ENCODE results near the gene SERPINA1. TPM values are rescaled to one million over a fixed set of nuclear protein-coding genes. Genes with fewer than 3 reads are reported as not detected.
"Not testable (repeated sequence)": the region's sequence is repeated elsewhere in the genome, so short reads cannot be mapped to it uniquely, and the experiment has no call there.

SERPINA1 gene
- total RNA-seq, 1 experiment from 2014 or later = 0.07 TPM

- DNase-seq (ENCODE audit: extremely low read depth, low read depth) = not testable (repeated sequence)
Measured at GRCh38 chr14:94354190-94354589, 34.2 kb downstream of the SERPINA1 start.

DNA sequence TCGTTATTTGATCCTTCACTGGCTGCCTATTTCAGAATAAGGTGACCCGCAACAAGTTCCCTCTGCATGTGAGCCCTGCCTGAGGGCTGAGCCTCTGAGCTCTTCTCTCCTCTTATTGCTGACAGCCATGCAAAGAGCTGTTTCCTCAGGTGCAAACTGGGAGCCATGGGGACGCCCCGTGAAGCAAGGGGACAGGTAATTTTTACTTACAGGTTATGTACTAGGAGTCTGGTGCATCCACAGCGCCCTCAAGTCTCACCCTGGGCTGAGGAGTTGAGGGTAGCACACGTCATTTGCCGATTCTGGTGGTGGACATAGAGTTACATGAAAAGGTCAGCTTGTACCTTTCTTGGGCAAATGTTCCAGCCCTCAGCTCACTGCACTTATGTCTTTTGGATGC, 39.1 kb downstream of the SERPINA1 start:
- no peak for DNase-seq (ENCODE audit: extremely low read depth, low read depth)

- no peak for DNase-seq (ENCODE audit: extremely low read depth, low read depth)
Measured at GRCh38 chr14:94348836-94349235, 39.6 kb downstream of the SERPINA1 start.

DNA sequence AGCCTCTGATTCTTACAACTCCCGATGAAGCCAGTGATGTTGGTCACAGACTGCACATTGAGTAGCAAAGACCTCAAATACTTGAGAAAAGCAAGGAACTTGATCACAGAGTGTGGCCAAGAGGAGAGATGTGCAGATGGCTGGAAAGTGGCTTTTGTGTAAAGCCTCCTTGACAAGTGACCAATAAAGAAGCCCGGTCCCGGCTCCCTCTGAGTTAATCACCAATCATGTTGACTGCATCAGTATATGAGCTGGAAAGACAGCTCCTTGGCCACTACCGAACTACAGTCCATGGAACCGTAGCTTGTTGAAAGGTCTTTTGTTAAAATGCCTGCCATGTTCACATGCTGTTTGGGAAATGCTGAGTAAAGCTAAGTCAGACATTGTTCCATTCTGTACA, 41.6 kb downstream of the SERPINA1 start:
- no peak for DNase-seq (ENCODE audit: extremely low read depth, low read depth)

- not testable (repeated sequence) for DNase-seq (ENCODE audit: extremely low read depth, low read depth)
Measured at GRCh38 chr14:94346065-94346786, 42.2 kb downstream of the SERPINA1 start.

DNA sequence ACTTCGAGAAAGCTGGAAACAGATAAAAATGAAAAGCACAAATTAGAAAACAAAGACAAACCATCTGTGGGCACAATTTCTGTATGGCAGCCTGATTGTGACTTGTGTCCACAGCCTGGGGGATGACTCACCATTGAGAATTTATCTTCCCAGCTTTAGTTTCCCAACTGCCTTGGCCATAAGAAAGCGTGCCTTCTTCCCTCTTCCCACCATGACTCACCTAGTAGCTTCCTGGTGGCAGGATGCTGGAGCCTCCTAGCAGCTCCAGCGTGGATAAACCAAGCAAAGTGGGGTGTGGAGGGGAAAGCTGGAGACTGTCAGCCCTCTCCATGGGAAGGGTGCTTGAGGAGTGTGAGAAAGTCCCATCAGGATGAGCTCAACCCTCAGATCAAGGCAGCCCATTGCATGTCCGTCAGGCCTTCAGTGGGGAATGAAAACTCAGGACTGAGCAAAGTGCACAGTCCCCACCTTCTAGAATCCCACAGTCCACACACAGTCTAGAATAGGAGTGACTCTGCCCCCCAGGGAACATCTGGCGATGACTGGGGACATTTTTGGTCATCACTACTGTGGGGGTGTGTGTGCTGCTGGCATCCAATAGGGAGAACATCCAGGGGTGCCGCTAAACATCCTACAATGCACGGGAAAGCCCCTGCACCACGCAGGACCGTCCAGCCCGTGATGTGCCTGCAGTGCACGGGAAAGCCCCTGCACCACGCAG, 42.9 kb downstream of the SERPINA1 start:
- DNase-seq (ENCODE audit: extremely low read depth, low read depth) = no peak

- DNase-seq (ENCODE audit: extremely low read depth, low read depth) = no peak
Measured at GRCh38 chr14:94344389-94344788, 44.0 kb downstream of the SERPINA1 start.

GRCh38 chr14:94343238-94344005, 45.0 kb downstream of the SERPINA1 start:
- DNase-seq (ENCODE audit: extremely low read depth, low read depth) = no peak

GRCh38 chr14:94342334-94342934, 46.0 kb downstream of the SERPINA1 start:
- peak; percentile 22 for DNase-seq (ENCODE audit: extremely low read depth, low read depth)

DNA sequence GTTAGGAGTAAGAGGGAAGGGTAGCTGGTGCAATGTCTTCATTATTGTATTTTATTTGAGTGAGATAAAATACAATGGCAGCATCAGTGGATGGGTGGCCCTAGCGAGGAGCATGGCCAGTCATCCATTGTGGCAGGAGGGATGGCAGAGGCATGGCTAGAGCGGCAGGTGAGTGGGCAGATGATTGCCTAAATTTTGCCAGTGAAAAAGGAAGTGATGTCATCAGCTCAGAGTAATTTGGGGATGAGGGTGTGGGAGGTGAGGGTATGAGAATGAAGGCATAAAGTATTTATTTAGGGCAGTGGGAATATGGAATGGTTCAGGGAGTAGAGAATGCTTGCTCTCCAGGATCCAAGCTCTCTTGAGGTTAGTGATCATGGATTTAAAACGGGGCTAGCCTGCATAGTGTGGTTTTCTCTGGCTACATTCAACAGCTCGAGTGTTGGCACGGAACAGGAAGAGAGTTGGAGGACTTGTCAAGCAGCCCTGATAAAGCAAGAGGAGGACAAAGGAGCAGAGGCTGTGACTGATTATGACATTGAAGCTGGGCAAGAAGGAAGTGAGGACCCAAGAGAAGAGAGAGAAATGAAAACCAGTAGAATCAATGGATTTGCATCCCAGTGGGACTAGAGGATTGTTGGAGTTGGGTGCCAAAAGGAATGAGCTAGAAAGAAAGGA, 46.6 kb downstream of the SERPINA1 start:
- no peak for DNase-seq (ENCODE audit: extremely low read depth, low read depth)

GRCh38 chr14:94340533-94340932, 47.9 kb downstream of the SERPINA1 start:
- no peak for DNase-seq (ENCODE audit: extremely low read depth, low read depth)

DNA sequence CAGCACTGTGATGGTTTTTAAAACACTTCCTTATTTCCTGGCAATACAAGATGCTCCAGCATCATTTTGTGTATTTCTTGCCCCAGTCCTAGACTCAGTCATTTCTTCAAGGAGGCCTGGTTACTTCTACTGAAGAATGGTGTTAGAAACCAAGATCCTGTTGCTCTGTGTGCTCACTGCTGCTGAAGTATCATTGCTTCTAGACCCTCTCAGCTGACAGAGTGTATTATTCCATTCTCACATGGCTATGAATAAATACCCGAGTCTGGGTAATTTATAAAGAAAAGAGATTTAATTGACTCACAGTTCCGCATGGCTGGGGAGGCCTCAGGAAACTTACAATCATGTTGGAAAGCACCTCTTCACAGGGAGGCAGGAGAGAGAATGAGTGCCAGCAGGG, 50.4 kb downstream of the SERPINA1 start:
- DNase-seq (ENCODE audit: extremely low read depth, low read depth) = no peak

- no peak for DNase-seq (ENCODE audit: extremely low read depth, low read depth)
Measured at GRCh38 chr14:94337274-94337673, 51.1 kb downstream of the SERPINA1 start.

GRCh38 chr14:94334872-94335271, 53.5 kb downstream of the SERPINA1 start:
- no peak for DNase-seq (ENCODE audit: extremely low read depth, low read depth)

DNA sequence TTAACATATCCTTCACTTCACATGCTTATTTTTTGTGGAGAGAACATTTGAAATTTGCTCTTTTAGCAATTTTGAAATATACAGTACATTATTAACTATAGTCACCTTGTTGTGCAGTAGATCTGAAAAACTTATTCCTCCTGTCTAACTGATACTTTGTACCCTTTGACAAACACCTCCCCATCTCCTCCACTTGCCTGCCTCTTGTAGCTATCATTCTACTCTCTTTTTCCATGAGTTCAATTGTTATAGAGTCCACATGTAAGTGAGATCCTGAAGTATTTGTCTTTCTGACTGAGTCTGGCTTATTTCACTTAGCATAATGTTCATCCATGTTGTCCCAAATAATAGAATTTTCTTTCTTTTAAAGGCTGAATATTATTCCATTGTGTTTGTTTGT, 55.8 kb downstream of the SERPINA1 start:
- no peak for DNase-seq (ENCODE audit: extremely low read depth, low read depth)

- DNase-seq (ENCODE audit: extremely low read depth, low read depth) = no peak
Measured at GRCh38 chr14:94332063-94332583, 56.3 kb downstream of the SERPINA1 start.

DNA sequence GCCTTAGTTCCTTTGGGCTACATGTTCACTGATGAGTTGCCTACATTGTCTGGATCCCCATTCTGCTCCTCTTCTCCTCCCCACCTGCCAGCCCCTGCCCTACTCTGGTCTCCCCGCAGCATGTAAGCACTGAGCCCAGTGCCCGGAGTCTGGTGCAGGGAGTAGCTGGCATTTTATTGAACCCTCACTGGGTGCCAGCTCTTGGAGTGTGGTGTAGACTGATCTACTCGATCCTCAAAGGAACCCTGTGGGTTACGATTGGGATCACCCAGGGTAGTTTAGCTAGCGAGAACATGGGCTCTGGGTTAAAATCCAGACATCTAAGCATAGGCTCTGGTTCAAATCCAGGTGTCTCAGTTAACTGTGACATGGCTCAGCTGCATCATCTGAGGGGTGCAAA, 56.9 kb downstream of the SERPINA1 start:
- DNase-seq (ENCODE audit: extremely low read depth, low read depth) = no peak

- DNase-seq (ENCODE audit: extremely low read depth, low read depth) = no peak
Measured at GRCh38 chr14:94330857-94331256, 57.5 kb downstream of the SERPINA1 start.

- DNase-seq (ENCODE audit: extremely low read depth, low read depth) = no peak
Measured at GRCh38 chr14:94330432-94330831, 58.0 kb downstream of the SERPINA1 start.

GRCh38 chr14:94329857-94330256, 58.5 kb downstream of the SERPINA1 start:
- DNase-seq (ENCODE audit: extremely low read depth, low read depth) = no peak

All from NCI-H460 (cell line).